ENCODE results near the gene CYTH1.

Gene CYTH1

DNA sequence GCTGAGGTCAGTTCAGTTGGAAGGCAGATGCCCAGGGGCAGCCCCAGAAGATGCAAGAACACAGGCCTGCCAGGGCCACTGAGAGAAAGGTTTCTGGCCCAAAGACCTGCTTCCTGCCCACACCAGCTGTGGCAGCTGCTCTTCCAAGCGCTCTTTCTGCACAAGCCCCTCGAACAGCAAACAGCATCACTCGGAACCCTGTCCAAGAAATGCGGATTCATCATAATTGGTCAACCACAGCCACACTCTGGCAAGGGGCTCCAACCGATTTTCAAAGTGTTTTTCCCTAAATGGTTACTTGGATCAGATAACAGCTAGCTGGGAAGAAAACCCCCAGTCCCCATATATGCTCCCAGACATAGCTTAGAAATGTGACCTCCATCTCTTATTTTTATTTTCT, 133.8 kb downstream of the CYTH1 start:
- no peak for ATAC-seq (replicated peaks)
- peaks cover 15% of the 10 kb centered on the region for H3K36me3 Mint-ChIP-seq (ENCODE audit: insufficient read depth)
- no peak overlapping the region for H3K27ac Mint-ChIP-seq
- peaks cover 7 to 8% of the 10 kb centered on the region in 2 donors for H3K4me1 Mint-ChIP-seq (ENCODE audit: low read depth in 2 of 2)
- no peak for DNase-seq
- peaks cover 34 to 43% of the 10 kb centered on the region in 2 donors for H3K27me3 Mint-ChIP-seq
- H3K9me3 Mint-ChIP-seq, result peaks cover 0 to 4% of the 10 kb centered on the region in 2 donors
- H3K4me3 Mint-ChIP-seq, result no peak overlapping the region

DNA sequence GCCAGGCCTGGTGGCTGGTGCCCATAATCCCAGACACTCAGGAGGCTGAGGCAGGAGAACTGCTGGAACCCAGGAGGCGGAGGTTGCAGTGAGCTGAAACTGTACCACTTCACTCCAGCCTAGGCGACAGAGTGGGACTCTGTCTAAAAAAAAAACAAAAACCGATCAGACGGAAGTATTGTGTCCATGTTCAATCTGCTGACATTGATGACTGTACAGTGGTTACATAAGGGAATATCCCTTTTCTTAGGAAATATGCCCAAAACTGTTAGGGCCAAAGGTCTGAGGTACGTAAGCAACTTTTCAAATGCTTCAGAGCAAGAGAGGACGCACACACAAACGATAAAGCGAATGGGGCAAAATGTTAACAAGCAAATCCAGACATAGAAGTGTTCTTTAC, 135.0 kb downstream of the CYTH1 start:
- DNase-seq, result no peak
- H3K4me3 Mint-ChIP-seq, result no peak overlapping the region
- peaks cover 34 to 43% of the 10 kb centered on the region in 2 donors for H3K27me3 Mint-ChIP-seq
- H3K4me1 Mint-ChIP-seq (ENCODE audit: low read depth in 2 of 2), result peaks cover 7 to 8% of the 10 kb centered on the region in 2 donors
- no peak for ATAC-seq (replicated peaks)
- H3K36me3 Mint-ChIP-seq (ENCODE audit: insufficient read depth), result peaks cover 15% of the 10 kb centered on the region
- no peak overlapping the region for H3K27ac Mint-ChIP-seq
- H3K9me3 Mint-ChIP-seq, result peaks cover 0 to 4% of the 10 kb centered on the region in 2 donors

GRCh38 chr17:78645421-78646295, 136.4 kb downstream of the CYTH1 start:
- peak overlapping the region; percentile 66 to 74 for H3K4me3 Mint-ChIP-seq
- ATAC-seq (replicated peaks) (peak; percentile 88), DNase-seq (peak in 2 of 3 experiments; percentile 20 to 31)
- H3K27ac Mint-ChIP-seq, result peak overlapping the region; percentile 54 to 91
- peaks cover 15% of the 10 kb centered on the region for H3K36me3 Mint-ChIP-seq (ENCODE audit: insufficient read depth)
- peaks cover 7 to 8% of the 10 kb centered on the region in 2 donors for H3K4me1 Mint-ChIP-seq (ENCODE audit: low read depth in 2 of 2)
- H3K27me3 Mint-ChIP-seq, result peaks cover 34 to 43% of the 10 kb centered on the region in 2 donors
- peaks cover 0 to 4% of the 10 kb centered on the region in 2 donors for H3K9me3 Mint-ChIP-seq

- no peak for ATAC-seq (replicated peaks)
- no peak overlapping the region for H3K27ac Mint-ChIP-seq
- peaks cover 15% of the 10 kb centered on the region for H3K36me3 Mint-ChIP-seq (ENCODE audit: insufficient read depth)
Observed at GRCh38 chr17:78644931-78645351, 137.1 kb downstream of the CYTH1 start.

GRCh38 chr17:78644224-78644623, 137.8 kb downstream of the CYTH1 start:
- Mint-ChIP-seq H3K36me3 (ENCODE audit: insufficient read depth) (peaks cover 13% of the 10 kb centered on the region), H3K9me3 (peaks cover 0 to 4% of the 10 kb centered on the region in 2 donors), H3K4me1 (ENCODE audit: low read depth in 2 of 2) (peaks cover 7 to 8% of the 10 kb centered on the region in 2 donors), H3K27ac (no peak overlapping the region), H3K27me3 (peaks cover 29 to 40% of the 10 kb centered on the region in 2 donors), H3K4me3 (no peak overlapping the region)
- DNase-seq, result no peak
- no peak for ATAC-seq (replicated peaks)

More at GRCh38 chr17:78644931-78645351, 137.1 kb downstream of the CYTH1 start:
- Mint-ChIP-seq H3K9me3 (peaks cover 0 to 4% of the 10 kb centered on the region in 2 donors), H3K4me3 (no peak overlapping the region), H3K4me1 (ENCODE audit: low read depth in 2 of 2) (peaks cover 7 to 8% of the 10 kb centered on the region in 2 donors), H3K27me3 (peaks cover 34 to 43% of the 10 kb centered on the region in 2 donors)
- no peak for DNase-seq

GRCh38 chr17:78643326-78643725, 138.7 kb downstream of the CYTH1 start:
- no peak for ATAC-seq (replicated peaks)
- peaks cover 12% of the 10 kb centered on the region for H3K36me3 Mint-ChIP-seq (ENCODE audit: insufficient read depth)
- DNase-seq, result no peak
- no peak overlapping the region for H3K4me3 Mint-ChIP-seq
- H3K4me1 Mint-ChIP-seq (ENCODE audit: low read depth in 2 of 2), result peaks cover 8 to 10% of the 10 kb centered on the region in 2 donors
- H3K27ac Mint-ChIP-seq, result no peak overlapping the region
- H3K9me3 Mint-ChIP-seq, result peaks cover 0 to 1% of the 10 kb centered on the region in 2 donors
- H3K27me3 Mint-ChIP-seq, result peaks cover 27 to 33% of the 10 kb centered on the region in 2 donors

GRCh38 chr17:78642707-78643106, 139.4 kb downstream of the CYTH1 start:
- H3K9me3 Mint-ChIP-seq, result no peaks in the 10 kb centered on the region
- no peak overlapping the region for H3K4me3 Mint-ChIP-seq
- DNase-seq (no peak), ATAC-seq (replicated peaks) (no peak)
- peaks cover 12% of the 10 kb centered on the region for H3K36me3 Mint-ChIP-seq (ENCODE audit: insufficient read depth)
- H3K4me1 Mint-ChIP-seq (ENCODE audit: low read depth in 2 of 2), result peaks cover 8 to 10% of the 10 kb centered on the region in 2 donors
- H3K27me3 Mint-ChIP-seq, result peaks cover 21 to 27% of the 10 kb centered on the region in 2 donors
- H3K27ac Mint-ChIP-seq, result no peak overlapping the region

DNA sequence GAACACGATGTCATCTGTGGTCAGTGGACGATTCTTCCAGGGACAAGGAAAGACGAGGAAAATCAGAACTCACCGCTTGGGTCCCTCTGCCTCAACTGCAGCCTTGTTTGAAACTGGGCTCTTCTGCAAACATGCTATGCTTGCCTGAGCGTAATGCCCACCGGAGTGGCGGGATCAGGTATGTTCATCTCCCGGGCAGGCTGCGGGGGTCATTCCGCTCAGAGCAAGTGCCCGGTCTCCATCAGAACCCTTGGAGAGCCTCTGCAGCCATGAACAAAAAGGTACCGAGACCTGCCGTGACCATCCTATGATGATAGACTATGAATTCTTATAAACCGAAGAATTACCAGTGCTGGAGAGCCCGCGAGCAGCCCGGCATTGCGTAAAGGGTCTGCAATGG, 140.4 kb downstream of the CYTH1 start:
- H3K27ac Mint-ChIP-seq, result no peak overlapping the region
- no peak overlapping the region for H3K4me3 Mint-ChIP-seq
- no peak for ATAC-seq (replicated peaks)
- no peak for DNase-seq
- H3K27me3 Mint-ChIP-seq, result peaks cover 11 to 17% of the 10 kb centered on the region in 2 donors
- H3K4me1 Mint-ChIP-seq (ENCODE audit: low read depth in 2 of 2), result peaks cover 8 to 10% of the 10 kb centered on the region in 2 donors
- H3K9me3 Mint-ChIP-seq, result no peaks in the 10 kb centered on the region
- peaks cover 9% of the 10 kb centered on the region for H3K36me3 Mint-ChIP-seq (ENCODE audit: insufficient read depth)

- DNase-seq (no peak), ATAC-seq (replicated peaks) (no peak)
- Mint-ChIP-seq H3K36me3 (ENCODE audit: insufficient read depth) (peaks cover 9% of the 10 kb centered on the region), H3K27me3 (peaks cover 8 to 12% of the 10 kb centered on the region in 2 donors), H3K27ac (no peak overlapping the region), H3K9me3 (no peaks in the 10 kb centered on the region), H3K4me1 (ENCODE audit: low read depth in 2 of 2) (peaks cover 8 to 10% of the 10 kb centered on the region in 2 donors), H3K4me3 (no peak overlapping the region)
Observed at GRCh38 chr17:78641243-78641642, 140.8 kb downstream of the CYTH1 start.

GRCh38 chr17:78640700-78641099, 141.4 kb downstream of the CYTH1 start:
- Mint-ChIP-seq H3K9me3 (no peaks in the 10 kb centered on the region), H3K27me3 (peaks cover 2 to 7% of the 10 kb centered on the region in 2 donors), H3K4me1 (ENCODE audit: low read depth in 2 of 2) (peaks cover 3 to 5% of the 10 kb centered on the region in 2 donors), H3K36me3 (ENCODE audit: insufficient read depth) (peaks cover 7% of the 10 kb centered on the region), H3K4me3 (no peak overlapping the region), H3K27ac (no peak overlapping the region)
- DNase-seq (no peak), ATAC-seq (replicated peaks) (no peak)

GRCh38 chr17:78637643-78638420, 144.2 kb downstream of the CYTH1 start:
- no peak overlapping the region for H3K27ac Mint-ChIP-seq
- H3K9me3 Mint-ChIP-seq, result no peaks in the 10 kb centered on the region
- no peak for DNase-seq
- no peak for ATAC-seq (replicated peaks)
- H3K4me3 Mint-ChIP-seq, result no peak overlapping the region
- no peaks in the 10 kb centered on the region for H3K27me3 Mint-ChIP-seq
- peaks cover 0 to 3% of the 10 kb centered on the region in 2 donors for H3K4me1 Mint-ChIP-seq (ENCODE audit: low read depth in 2 of 2)
- H3K36me3 Mint-ChIP-seq (ENCODE audit: insufficient read depth), result no peaks in the 10 kb centered on the region

GRCh38 chr17:78637146-78637545, 144.9 kb downstream of the CYTH1 start:
- no peak for DNase-seq
- H3K4me1 Mint-ChIP-seq (ENCODE audit: low read depth in 2 of 2), result peaks cover 0 to 3% of the 10 kb centered on the region in 2 donors
- no peaks in the 10 kb centered on the region for H3K9me3 Mint-ChIP-seq
- no peak overlapping the region for H3K27ac Mint-ChIP-seq
- no peak overlapping the region for H3K4me3 Mint-ChIP-seq
- H3K27me3 Mint-ChIP-seq, result no peaks in the 10 kb centered on the region
- H3K36me3 Mint-ChIP-seq (ENCODE audit: insufficient read depth), result peaks cover 1% of the 10 kb centered on the region
- no peak for ATAC-seq (replicated peaks)

GRCh38 chr17:78634154-78634553, 147.9 kb downstream of the CYTH1 start:
- peaks cover 9% of the 10 kb centered on the region for H3K36me3 Mint-ChIP-seq (ENCODE audit: insufficient read depth)
- DNase-seq (no peak), ATAC-seq (replicated peaks) (no peak)
- no peaks in the 10 kb centered on the region for H3K27me3 Mint-ChIP-seq
- H3K4me1 Mint-ChIP-seq (ENCODE audit: low read depth in 2 of 2), result peaks cover 14 to 27% of the 10 kb centered on the region in 2 donors
- no peak overlapping the region for H3K4me3 Mint-ChIP-seq
- peaks cover 0 to 2% of the 10 kb centered on the region in 2 donors for H3K9me3 Mint-ChIP-seq
- H3K27ac Mint-ChIP-seq, result no peak overlapping the region

Measured in effector memory CD8-positive, alpha-beta T cell (primary cell).